Psoas muscle (tissue), 8 donors: ENCODE results near the gene SLC28A3. TPM values are rescaled to one million over a fixed set of nuclear protein-coding genes. Genes with fewer than 3 reads are reported as not detected.
"Not testable (repeated sequence)": the region's sequence is repeated elsewhere in the genome, so short reads cannot be mapped to it uniquely, and the experiment has no call there.

Source experiments
- ATAC-seq, 4 donors: fragments of 200-7000 bp; cut with Tn5 transposase; one replicate each; pipeline ENCODE4 v1.9.1; 2020; ENCODE audit warnings: moderate library complexity in 3 of 4, mild to moderate bottlenecking in 2 of 4
- DNase-seq, 2 donors: peaks; one replicate each; pipeline ENCODE4 v3.0.0-alpha.2; 2020
- H3K27ac ChIP-seq: fragments of 200-600 bp; one replicate; pipeline ENCODE4 v1.8.0; 2022
- H3K27me3 ChIP-seq, 3 donors: fragments of 200-600 bp in 1 of 3; one replicate each; pipeline versions ENCODE4 v1.6.1 to v1.8.0; 2013 to 2022; ENCODE audit warnings: low read length in 2 of 3, mild to moderate bottlenecking in 2 of 3, moderate library complexity in 1 of 3; ENCODE audit not compliant: insufficient read depth in 3 of 3
- H3K36me3 ChIP-seq, 2 donors: fragments of 200-600 bp in 1 of 2; one replicate each; pipeline versions ENCODE4 v1.6.1 to v1.8.0; 2013 to 2022; ENCODE audit warnings: low read depth in 1 of 2, mild to moderate bottlenecking in 1 of 2, moderate library complexity in 1 of 2; ENCODE audit not compliant: insufficient read depth in 1 of 2
- H3K4me1 ChIP-seq: fragments of 200-600 bp; one replicate; pipeline ENCODE4 v1.8.0; 2022
- H3K4me3 ChIP-seq: fragments of 200-600 bp; one replicate; pipeline ENCODE4 v1.8.0; 2022; ENCODE audit warnings: mild to moderate bottlenecking
- H3K9me3 ChIP-seq: fragments of 200-600 bp; one replicate; pipeline ENCODE4 v1.8.0; 2022
- CTCF ChIP-seq: fragments of 200-600 bp; IDR thresholded peaks from one replicate; pipeline ENCODE4 v1.8.0; 2022; ENCODE audit warnings: antibody characterized with exemption
- WGBS, 3 donors: extraction: QIAGEN DNeasy Blood & Tissue Kit; methylation state at CpG; one replicate each; pipeline versions ENCODE4 v1.1.6 to v1.1.7; 2013; 5-methylcytosine and 5-hydroxymethylcytosine counted together
- intact Hi-C, 2 donors: fragments of 100-400 bp; cut with DNase I; formaldehyde crosslinking; loops; one replicate each; pipeline versions ENCODE4 v1.11.0 to v1.14.2; 2022
- polyA plus RNA-seq, 3 donors: library from polyadenylated mRNA; stranded (reverse); fragments of 200-250 nt; gene quantifications; one replicate each; pipeline ENCODE4 v1.2.3, GENCODE V29; 2013
- total RNA-seq, 4 donors: library from RNA; stranded (reverse); fragmentation: NEBNext Ultra II Directional in 2 of 4; extraction: Animal tissue kit (Norgen Biotek cat#: 25700) in 2 of 4; gene quantifications; one replicate each; pipeline versions ENCODE4 v1.2.1 to v1.2.4, GENCODE V29; 2021 to 2023
- donor health status: healthy with polysubstance abuse.
- donor health status: DM: no; HTN: no; CAD: no; lungs with moderate emphysema.
- donor health status: Bipolar disorder and iron deficiency.
- donor health status: healthy.
- donor health status: DM: yes; HTN: yes; CAD: no.
- donor health status: DM: no; HTN: no; CAD: no.
- donor health status: DM: no; HTN: no; CAD: no.
- donor health status: DM: yes; HTN: yes; CAD: no.

Gene SLC28A3
- total and polyA plus RNA-seq, 7 donors: not detected

- Histone ChIP-seq H3K4me3 (no peak overlapping the region), H3K27me3 (no peaks in the 10 kb centered on the region), H3K4me1 (no peaks in the 10 kb centered on the region), H3K9me3 (no peaks in the 10 kb centered on the region), H3K27ac (no peak overlapping the region), H3K36me3 (no peaks in the 10 kb centered on the region)
- no peak for TF ChIP-seq CTCF
- WGBS, 3 donors: 74 to 83% (median 80%) methylated on average over 3 of the region's 3 CpGs
- intact Hi-C loops: no loop called here
- ATAC-seq (no peak), DNase-seq (no peak)
Measured at GRCh38 chr9:84375954-84376353, 35.4 kb upstream of the SLC28A3 start.

- no peaks in the 10 kb centered on the region for H3K36me3 ChIP-seq
- TF ChIP-seq CTCF: no peak
- H3K27ac ChIP-seq: no peak overlapping the region
- H3K4me3 ChIP-seq: no peak overlapping the region
- H3K27me3 ChIP-seq: no peaks in the 10 kb centered on the region
- no peak for ATAC-seq
- H3K4me1 ChIP-seq: no peaks in the 10 kb centered on the region
- WGBS, 3 donors: 59 to 79% (median 68%) methylated on average over 2 of the region's 2 CpGs
- DNase-seq: no peak
- intact Hi-C loops: no loop called here
- H3K9me3 ChIP-seq: no peaks in the 10 kb centered on the region
Measured at GRCh38 chr9:84374516-84374915, 34.0 kb upstream of the SLC28A3 start.

- intact Hi-C loops: no loop called here
- Histone ChIP-seq H3K9me3 (no peaks in the 10 kb centered on the region), H3K4me3 (no peak overlapping the region), H3K4me1 (no peaks in the 10 kb centered on the region), H3K27ac (no peak overlapping the region), H3K36me3 (no peaks in the 10 kb centered on the region), H3K27me3 (no peaks in the 10 kb centered on the region)
- 49 to 60% (median 51%) methylated on average over 4 of the region's 4 CpGs for WGBS, 3 donors
- DNase-seq: no peak
- no peak for TF ChIP-seq CTCF
- no peak for ATAC-seq
Measured at GRCh38 chr9:84374013-84374412, 33.5 kb upstream of the SLC28A3 start.

DNA sequence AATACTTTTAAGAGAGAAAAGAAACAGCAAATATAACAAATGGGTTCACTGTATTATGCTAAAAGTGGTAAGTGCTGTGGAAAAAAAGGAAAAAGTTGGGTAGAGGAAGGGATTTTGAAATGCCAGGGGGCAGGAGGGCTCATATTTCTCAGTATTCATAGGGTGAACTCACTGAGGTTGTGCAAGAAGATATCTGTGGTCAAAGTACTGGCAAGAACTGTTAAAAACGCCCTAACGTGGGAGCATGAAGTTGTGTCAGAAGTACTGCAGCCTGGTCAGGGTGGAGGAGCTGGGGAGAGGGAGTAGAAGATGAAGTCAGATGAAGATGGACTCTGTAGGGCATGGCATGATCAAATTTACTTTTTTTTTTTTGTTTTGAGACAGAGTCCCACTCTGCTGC is 31.2 kb upstream of the SLC28A3 start:
- DNase-seq (no peak), ATAC-seq (peak in 3 of 4 donors; percentile 44 to 64 (median 60))
- H3K4me1 ChIP-seq: no peaks in the 10 kb centered on the region
- no peak overlapping the region for H3K4me3 ChIP-seq
- H3K27me3 ChIP-seq: no peaks in the 10 kb centered on the region
- WGBS, 3 donors: 29 to 41% (median 31%) methylated on average over 2 of the region's 2 CpGs
- no peak overlapping the region for H3K27ac ChIP-seq
- no peaks in the 10 kb centered on the region for H3K9me3 ChIP-seq
- no peaks in the 10 kb centered on the region for H3K36me3 ChIP-seq
- intact Hi-C loops: no loop called here
- TF ChIP-seq CTCF: no peak

DNA sequence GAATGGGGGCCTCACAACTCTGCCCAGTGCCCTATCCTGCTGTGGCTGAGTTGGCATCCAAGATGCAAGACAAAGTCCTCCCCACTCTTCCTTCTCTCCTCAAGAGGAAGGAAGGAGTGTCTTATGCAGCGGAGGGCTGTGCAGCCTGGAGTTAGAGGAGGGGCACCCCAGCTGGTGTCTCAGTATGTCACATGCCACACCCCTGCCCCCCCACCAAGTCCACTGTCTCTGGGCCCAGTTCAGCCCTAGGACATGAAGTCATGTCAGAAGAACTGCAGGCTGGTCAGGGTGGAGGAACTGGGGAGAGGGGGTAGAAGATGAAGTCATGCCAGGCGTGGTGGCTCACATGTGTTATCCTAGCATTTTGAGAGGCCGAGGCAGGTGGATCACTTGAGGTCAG is 28.0 kb upstream of the SLC28A3 start:
- 84 to 91% (median 86%) methylated on average over 3 of the region's 3 CpGs for WGBS, 3 donors
- no peak for TF ChIP-seq CTCF
- Histone ChIP-seq H3K36me3 (no peaks in the 10 kb centered on the region), H3K9me3 (no peaks in the 10 kb centered on the region), H3K4me1 (no peaks in the 10 kb centered on the region), H3K27me3 (no peaks in the 10 kb centered on the region), H3K4me3 (no peak overlapping the region), H3K27ac (no peak overlapping the region)
- ATAC-seq: no peak
- DNase-seq: no peak
- intact Hi-C loops: no loop called here

GRCh38 chr9:84367726-84368125 is 27.2 kb upstream of the SLC28A3 start:
- H3K4me1 ChIP-seq, ATAC-seq, DNase-seq, H3K27me3 ChIP-seq, H3K27ac ChIP-seq, H3K4me3 ChIP-seq, H3K36me3 ChIP-seq, intact Hi-C loops, H3K9me3 ChIP-seq: not testable (repeated sequence)
- 63 to 81% (median 78%) methylated on average over 10 of the region's 10 CpGs for WGBS, 3 donors
